ACC112 (cell line): ENCODE results near the gene MINDY4B.

Experiments
- H2AFZ ChIP-seq: fragments of 200-600 bp; sonication (generic); one replicate; pipeline ENCODE4 v1.6.0; 2017; ENCODE audit warnings: antibody characterized with exemption, low read length; ENCODE audit not compliant: unreplicated experiment
- H3K27ac ChIP-seq: fragments of 200-600 bp; sonication (generic); 2 replicates; pipeline ENCODE4 v1.5.1; 2014; ENCODE audit warnings: low read depth, mild to moderate bottlenecking, antibody characterized with exemption, low read length, moderate library complexity
- H3K27me3 ChIP-seq: fragments of 200-600 bp; sonication (generic); 2 replicates; pipeline ENCODE4 v1.6.1; 2014; ENCODE audit warnings: mild to moderate bottlenecking, antibody characterized with exemption, low read length, moderate library complexity, mixed read lengths; ENCODE audit not compliant: insufficient read depth
- H3K36me3 ChIP-seq: fragments of 200-600 bp; sonication (generic); 2 replicates; pipeline ENCODE4 v1.6.1; 2016; ENCODE audit warnings: mild to moderate bottlenecking, antibody characterized with exemption, low read length, moderate library complexity, mixed read lengths; ENCODE audit not compliant: insufficient read depth
- H3K4me1 ChIP-seq: fragments of 200-600 bp; sonication (generic); one replicate; pipeline ENCODE4 v1.6.1; 2016; ENCODE audit warnings: low read length, mixed read lengths; ENCODE audit not compliant: insufficient read depth, unreplicated experiment, control insufficient read depth
- H3K4me3 ChIP-seq: fragments of 200-600 bp; sonication (generic); 2 replicates; pipeline ENCODE4 v1.5.1; 2014; ENCODE audit warnings: mild to moderate bottlenecking, low read depth, low read length
- H3K79me2 ChIP-seq: fragments of 200-600 bp; sonication (generic); one replicate; pipeline ENCODE4 v1.6.0; 2016; ENCODE audit warnings: low read length; ENCODE audit not compliant: control insufficient read depth, unreplicated experiment, insufficient read depth

MINDY4B gene

GRCh38 chr3:150922611-150923010 lies 17.4 kb upstream of the MINDY4B start:
- H3K27me3 ChIP-seq, result peaks cover 51% of the 10 kb centered on the region
- H3K79me2 ChIP-seq, result no peaks in the 10 kb centered on the region
- H3K36me3 ChIP-seq, result no peaks in the 10 kb centered on the region
- no peak overlapping the region for H2AFZ ChIP-seq
- no peak overlapping the region for H3K4me3 ChIP-seq
- H3K4me1 ChIP-seq, result peaks cover 4% of the 10 kb centered on the region
- H3K27ac ChIP-seq, result no peak overlapping the region

- H3K4me1 ChIP-seq, result peaks cover 4% of the 10 kb centered on the region
- H3K27ac ChIP-seq, result no peak overlapping the region
- no peak overlapping the region for H2AFZ ChIP-seq
- H3K79me2 ChIP-seq, result no peaks in the 10 kb centered on the region
- no peaks in the 10 kb centered on the region for H3K36me3 ChIP-seq
- H3K27me3 ChIP-seq, result peaks cover 61% of the 10 kb centered on the region
- H3K4me3 ChIP-seq, result no peak overlapping the region
Measured at GRCh38 chr3:150921209-150921608, 16.0 kb upstream of the MINDY4B start.

- Histone ChIP-seq H3K36me3 (no peaks in the 10 kb centered on the region), H3K79me2 (no peaks in the 10 kb centered on the region), H2AFZ (no peak overlapping the region), H3K4me3 (no peak overlapping the region), H3K27ac (no peak overlapping the region), H3K27me3 (peaks cover 70% of the 10 kb centered on the region), H3K4me1 (peaks cover 4% of the 10 kb centered on the region)
Measured at GRCh38 chr3:150920236-150920635, 15.0 kb upstream of the MINDY4B start.

GRCh38 chr3:150917951-150918350 lies 12.7 kb upstream of the MINDY4B start:
- H3K79me2 ChIP-seq, result no peaks in the 10 kb centered on the region
- H3K27me3 ChIP-seq, result peaks cover 76% of the 10 kb centered on the region
- H3K27ac ChIP-seq, result no peak overlapping the region
- no peak overlapping the region for H2AFZ ChIP-seq
- H3K36me3 ChIP-seq, result no peaks in the 10 kb centered on the region
- peaks cover 4% of the 10 kb centered on the region for H3K4me1 ChIP-seq
- H3K4me3 ChIP-seq, result no peak overlapping the region

- Histone ChIP-seq H3K27me3 (peaks cover 90% of the 10 kb centered on the region), H2AFZ (no peak overlapping the region), H3K36me3 (no peaks in the 10 kb centered on the region), H3K27ac (no peak overlapping the region), H3K4me1 (no peaks in the 10 kb centered on the region), H3K4me3 (no peak overlapping the region), H3K79me2 (no peaks in the 10 kb centered on the region)
Measured at GRCh38 chr3:150913133-150913922, 8.1 kb upstream of the MINDY4B start.

GRCh38 chr3:150912501-150912900 lies 7.3 kb upstream of the MINDY4B start:
- Histone ChIP-seq H3K27me3 (peaks cover 90% of the 10 kb centered on the region), H3K27ac (no peak overlapping the region), H3K79me2 (no peaks in the 10 kb centered on the region), H3K36me3 (no peaks in the 10 kb centered on the region), H3K4me1 (no peaks in the 10 kb centered on the region), H2AFZ (no peak overlapping the region), H3K4me3 (no peak overlapping the region)

- Histone ChIP-seq H3K4me3 (no peak overlapping the region), H3K79me2 (no peaks in the 10 kb centered on the region), H3K27me3 (peaks cover 90% of the 10 kb centered on the region), H3K4me1 (no peaks in the 10 kb centered on the region), H2AFZ (no peak overlapping the region), H3K36me3 (no peaks in the 10 kb centered on the region), H3K27ac (no peak overlapping the region)
Measured at GRCh38 chr3:150911771-150912170, 6.5 kb upstream of the MINDY4B start.

GRCh38 chr3:150906461-150906860 lies 1.2 kb upstream of the MINDY4B start:
- Histone ChIP-seq H3K4me1 (no peaks in the 10 kb centered on the region), H2AFZ (no peak overlapping the region), H3K4me3 (no peak overlapping the region), H3K36me3 (no peaks in the 10 kb centered on the region), H3K79me2 (no peaks in the 10 kb centered on the region), H3K27me3 (peaks cover 100% of the 10 kb centered on the region), H3K27ac (no peak overlapping the region)

- no peaks in the 10 kb centered on the region for H3K4me1 ChIP-seq
- H3K27ac ChIP-seq, result no peak overlapping the region
- no peaks in the 10 kb centered on the region for H3K79me2 ChIP-seq
- peaks cover 98% of the 10 kb centered on the region for H3K27me3 ChIP-seq
- H3K36me3 ChIP-seq, result no peaks in the 10 kb centered on the region
- no peak overlapping the region for H2AFZ ChIP-seq
- H3K4me3 ChIP-seq, result no peak overlapping the region
Measured at GRCh38 chr3:150905746-150906145, 507 bp upstream of the MINDY4B start.

GRCh38 chr3:150902988-150903387 lies 2.3 kb downstream of the MINDY4B start:
- Histone ChIP-seq H3K4me3 (no peak overlapping the region), H3K27ac (no peak overlapping the region), H3K36me3 (no peaks in the 10 kb centered on the region), H3K27me3 (peaks cover 98% of the 10 kb centered on the region), H2AFZ (no peak overlapping the region), H3K79me2 (no peaks in the 10 kb centered on the region), H3K4me1 (no peaks in the 10 kb centered on the region)

GRCh38 chr3:150901793-150902192 lies 3.4 kb downstream of the MINDY4B start:
- no peak overlapping the region for H3K27ac ChIP-seq
- H3K36me3 ChIP-seq, result no peaks in the 10 kb centered on the region
- H3K79me2 ChIP-seq, result no peaks in the 10 kb centered on the region
- no peak overlapping the region for H3K4me3 ChIP-seq
- H2AFZ ChIP-seq, result no peak overlapping the region
- H3K4me1 ChIP-seq, result no peaks in the 10 kb centered on the region
- peaks cover 95% of the 10 kb centered on the region for H3K27me3 ChIP-seq
